ENCODE measurements around the gene NFKBIE. TPM values are rescaled to one million over a fixed set of nuclear protein-coding genes. Genes with fewer than 3 reads are reported as not detected.

Gene NFKBIE
- total and polyA plus RNA-seq, 2 of the 13 experiments (the other 11 are each of a cell fraction or from before 2014, with no cell fraction given) = 6.7 to 14.5 TPM

DNA sequence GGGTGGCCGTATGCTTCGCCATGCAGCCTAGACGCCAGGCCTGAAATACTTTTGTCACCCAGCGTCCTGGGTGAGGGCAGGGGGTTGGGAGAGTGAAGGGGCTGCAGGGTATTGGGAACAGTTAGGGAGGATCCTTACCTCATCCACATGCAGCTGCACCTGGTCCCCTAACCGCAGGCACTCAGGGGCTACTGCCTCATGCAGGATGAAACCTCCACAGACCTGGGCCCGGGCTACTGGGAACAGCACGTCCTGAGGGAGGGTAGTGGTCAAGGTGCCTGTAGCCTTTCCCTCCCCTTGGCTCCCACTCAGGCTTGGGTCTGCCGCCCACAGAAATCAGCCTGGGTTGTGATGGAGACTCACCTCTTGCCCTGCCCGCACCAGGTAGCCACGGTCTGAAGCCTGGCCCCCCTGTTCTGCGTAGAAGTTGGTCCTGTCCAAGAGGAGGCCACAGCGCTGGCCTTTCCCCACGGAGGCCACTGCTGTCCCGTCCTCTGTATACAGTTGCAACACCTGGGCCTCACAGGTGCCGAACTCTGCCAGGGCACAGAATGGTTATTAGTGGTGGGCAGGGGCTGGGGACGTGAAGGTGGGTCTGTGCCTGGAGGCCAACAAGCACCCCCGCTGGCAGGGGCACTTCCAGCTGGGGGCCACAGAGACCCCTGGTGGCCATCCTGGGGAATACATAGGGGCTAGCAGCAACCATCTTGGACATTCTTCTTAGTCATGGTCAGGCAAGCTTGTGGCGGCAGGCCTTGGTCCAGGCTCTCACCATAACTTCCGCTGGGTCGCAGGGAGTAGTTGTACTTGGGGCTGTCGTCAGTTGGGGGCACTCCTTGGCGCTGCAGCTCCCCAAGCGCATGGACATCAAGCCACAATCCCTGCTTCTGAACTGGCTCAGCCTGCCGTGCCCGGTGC lies 39.2 kb upstream of the NFKBIE start (continued):
- no peak for TF ChIP-seq POLR2G (IDR thresholded peaks at IDR 0.05; ENCODE audit: low read depth, low read length)
- 0 out of 2 replicates have a peak, but pooled peaks have one; percentile 36 for TF ChIP-seq PITX1 (CRISPR knock-in tag; IDR thresholded peaks at IDR 0.05)
- TF ChIP-seq ZNF614 (CRISPR knock-in tag; IDR thresholded peaks at IDR 0.05; ENCODE audit: borderline replicate concordance) = peak; percentile 33; the same call in 1 of the 2 replicates
- peak; percentile 80 for TF ChIP-seq YY1 (IDR thresholded peaks at IDR 0.05; ENCODE audit: insufficient read depth, insufficient replicate concordance, low read depth, low read length)
- TF ChIP-seq KDM5B (CRISPR knock-in tag; IDR thresholded peaks at IDR 0.05; ENCODE audit: borderline replicate concordance) = peak; percentile 16; the same call in 1 of the 2 replicates
- TF ChIP-seq ZMYM2 (CRISPR knock-in tag; IDR thresholded peaks at IDR 0.05) = peak; percentile 47; the same call in 1 of the 2 replicates
- TF ChIP-seq KAT8 (CRISPR knock-in tag; IDR thresholded peaks at IDR 0.05) = 0 out of 2 replicates have a peak, but pooled peaks have one; percentile 19
- TF ChIP-seq ARNT2 (CRISPR knock-in tag; IDR thresholded peaks at IDR 0.05; ENCODE audit: low read depth) = 0 out of 2 replicates have a peak, but pooled peaks have one; percentile 40
- 0 out of 2 replicates have a peak, but pooled peaks have one; percentile 44 for TF ChIP-seq ZNF225 (CRISPR knock-in tag; IDR thresholded peaks at IDR 0.05)
- no peak for TF ChIP-seq ZNF562 (CRISPR knock-in tag; IDR thresholded peaks at IDR 0.05; ENCODE audit: borderline replicate concordance)
- no peak for TF ChIP-seq ZNF3 (CRISPR knock-in tag; IDR thresholded peaks at IDR 0.05)
- TF ChIP-seq ATF7-NPFF (CRISPR knock-in tag; IDR thresholded peaks at IDR 0.05; ENCODE audit: low read depth) = no peak; the same call in 1 of the 2 replicates
- 0 out of 2 replicates have a peak, but pooled peaks have one; percentile 33 for TF ChIP-seq YEATS2 (CRISPR knock-in tag; IDR thresholded peaks at IDR 0.05; ENCODE audit: borderline replicate concordance)
- peak; percentile 81 for TF ChIP-seq AGO2 (optimal IDR thresholded peaks at IDR 0.05; ENCODE audit: low read depth, low read length)
- TF ChIP-seq, protein P1, sequence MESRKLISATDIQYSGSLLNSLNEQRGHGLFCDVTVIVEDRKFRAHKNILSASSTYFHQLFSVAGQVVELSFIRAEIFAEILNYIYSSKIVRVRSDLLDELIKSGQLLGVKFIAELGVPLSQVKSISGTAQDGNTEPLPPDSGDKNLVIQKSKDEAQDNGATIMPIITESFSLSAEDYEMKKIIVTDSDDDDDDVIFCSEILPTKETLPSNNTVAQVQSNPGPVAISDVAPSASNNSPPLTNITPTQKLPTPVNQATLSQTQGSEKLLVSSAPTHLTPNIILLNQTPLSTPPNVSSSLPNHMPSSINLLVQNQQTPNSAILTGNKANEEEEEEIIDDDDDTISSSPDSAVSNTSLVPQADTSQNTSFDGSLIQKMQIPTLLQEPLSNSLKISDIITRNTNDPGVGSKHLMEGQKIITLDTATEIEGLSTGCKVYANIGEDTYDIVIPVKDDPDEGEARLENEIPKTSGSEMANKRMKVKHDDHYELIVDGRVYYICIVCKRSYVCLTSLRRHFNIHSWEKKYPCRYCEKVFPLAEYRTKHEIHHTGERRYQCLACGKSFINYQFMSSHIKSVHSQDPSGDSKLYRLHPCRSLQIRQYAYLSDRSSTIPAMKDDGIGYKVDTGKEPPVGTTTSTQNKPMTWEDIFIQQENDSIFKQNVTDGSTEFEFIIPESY (CRISPR knock-in tag; IDR thresholded peaks at IDR 0.05) = peak; percentile 83
- TF ChIP-seq, protein P2, sequence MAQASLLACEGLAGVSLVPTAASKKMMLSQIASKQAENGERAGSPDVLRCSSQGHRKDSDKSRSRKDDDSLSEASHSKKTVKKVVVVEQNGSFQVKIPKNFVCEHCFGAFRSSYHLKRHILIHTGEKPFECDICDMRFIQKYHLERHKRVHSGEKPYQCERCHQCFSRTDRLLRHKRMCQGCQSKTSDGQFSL (CRISPR knock-in tag; IDR thresholded peaks at IDR 0.05) = peak; percentile 98
- TF ChIP-seq BORCS8-MEF2B (CRISPR knock-in tag; IDR thresholded peaks at IDR 0.05) = peak; percentile 66; the same call in 1 of the 2 replicates
- TF ChIP-seq, protein P3, sequence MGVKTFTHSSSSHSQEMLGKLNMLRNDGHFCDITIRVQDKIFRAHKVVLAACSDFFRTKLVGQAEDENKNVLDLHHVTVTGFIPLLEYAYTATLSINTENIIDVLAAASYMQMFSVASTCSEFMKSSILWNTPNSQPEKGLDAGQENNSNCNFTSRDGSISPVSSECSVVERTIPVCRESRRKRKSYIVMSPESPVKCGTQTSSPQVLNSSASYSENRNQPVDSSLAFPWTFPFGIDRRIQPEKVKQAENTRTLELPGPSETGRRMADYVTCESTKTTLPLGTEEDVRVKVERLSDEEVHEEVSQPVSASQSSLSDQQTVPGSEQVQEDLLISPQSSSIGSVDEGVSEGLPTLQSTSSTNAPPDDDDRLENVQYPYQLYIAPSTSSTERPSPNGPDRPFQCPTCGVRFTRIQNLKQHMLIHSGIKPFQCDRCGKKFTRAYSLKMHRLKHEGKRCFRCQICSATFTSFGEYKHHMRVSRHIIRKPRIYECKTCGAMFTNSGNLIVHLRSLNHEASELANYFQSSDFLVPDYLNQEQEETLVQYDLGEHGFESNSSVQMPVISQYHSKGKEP (CRISPR knock-in tag; IDR thresholded peaks at IDR 0.05) = no peak
- TF ChIP-seq HNRNPL (IDR thresholded peaks at IDR 0.05; ENCODE audit: low read depth, low read length) = 0 out of 2 replicates have a peak, but pooled peaks have one; percentile 58
- TF ChIP-seq, protein P4, sequence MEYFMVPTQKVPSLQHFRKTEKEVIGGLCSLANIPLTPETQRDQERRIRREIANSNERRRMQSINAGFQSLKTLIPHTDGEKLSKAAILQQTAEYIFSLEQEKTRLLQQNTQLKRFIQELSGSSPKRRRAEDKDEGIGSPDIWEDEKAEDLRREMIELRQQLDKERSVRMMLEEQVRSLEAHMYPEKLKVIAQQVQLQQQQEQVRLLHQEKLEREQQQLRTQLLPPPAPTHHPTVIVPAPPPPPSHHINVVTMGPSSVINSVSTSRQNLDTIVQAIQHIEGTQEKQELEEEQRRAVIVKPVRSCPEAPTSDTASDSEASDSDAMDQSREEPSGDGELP (IDR thresholded peaks at IDR 0.05; ENCODE audit: borderline replicate concordance, low read depth) = peak; percentile 57; the same call in 1 of the 2 replicates

Data from HepG2 (cell line).